Stomach smooth muscle (tissue), 2 donors: Measurements from ENCODE around the gene CTNNA3.

ENCODE experiments used
- H3K27ac ChIP-seq: one replicate; pipeline ENCODE4 v1.7.0; 2013; ENCODE audit warnings: mild to moderate bottlenecking, low read length, inconsistent platforms
- H3K27me3 ChIP-seq, 2 donors: one replicate each; pipeline ENCODE4 v1.7.0; 2013; ENCODE audit warnings: low read length in 2 of 2; ENCODE audit not compliant: insufficient read depth in 2 of 2, control insufficient read depth in 1 of 2
- H3K36me3 ChIP-seq, 2 donors: one replicate each; pipeline ENCODE4 v1.7.0; 2013; ENCODE audit warnings: low read length in 2 of 2; ENCODE audit not compliant: control insufficient read depth in 2 of 2, insufficient read depth in 2 of 2
- H3K4me1 ChIP-seq: one replicate; pipeline ENCODE4 v1.7.0; 2013; ENCODE audit warnings: low read length; ENCODE audit not compliant: control insufficient read depth, insufficient read depth
- H3K4me3 ChIP-seq, 2 donors: one replicate each; pipeline ENCODE4 v1.7.0; 2013; ENCODE audit warnings: low read length in 2 of 2
- H3K9ac ChIP-seq, 2 donors: one replicate each; pipeline ENCODE4 v1.7.0; 2013; ENCODE audit warnings: low read length in 2 of 2, mild to moderate bottlenecking in 1 of 2
- H3K9me3 ChIP-seq, 2 donors: one replicate each; pipeline ENCODE4 v1.7.0; 2013; ENCODE audit warnings: low read length in 2 of 2; ENCODE audit not compliant: control insufficient read depth in 2 of 2
- donor health status: healthy.
- donor health status: Pancreatic carcinoma.

Gene CTNNA3

DNA sequence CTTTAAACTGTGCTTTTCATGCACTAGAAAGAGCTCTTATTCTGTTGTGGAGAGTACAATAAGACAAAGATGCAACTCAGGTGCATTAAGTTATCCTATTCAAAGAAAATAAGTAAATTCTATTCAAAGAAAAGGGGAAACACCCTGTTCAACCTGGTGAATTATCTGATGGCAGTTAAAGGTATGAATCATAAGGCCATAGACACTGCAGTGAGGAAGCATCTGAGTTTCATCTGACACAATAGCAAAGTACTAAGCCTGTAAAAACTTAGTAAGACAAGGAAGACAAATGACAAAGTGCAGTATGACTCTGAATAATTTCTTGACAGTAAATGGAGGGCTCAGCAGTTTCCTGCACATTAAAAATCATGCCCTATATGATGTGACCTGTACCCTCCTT lies 861.2 kb downstream of the CTNNA3 start:
- Histone ChIP-seq H3K9me3 (no peaks in the 10 kb centered on the region), H3K4me3 (no peak overlapping the region), H3K9ac (no peak overlapping the region), H3K36me3 (no peaks in the 10 kb centered on the region), H3K27me3 (no peaks in the 10 kb centered on the region), H3K4me1 (no peaks in the 10 kb centered on the region), H3K27ac (no peak overlapping the region)

DNA sequence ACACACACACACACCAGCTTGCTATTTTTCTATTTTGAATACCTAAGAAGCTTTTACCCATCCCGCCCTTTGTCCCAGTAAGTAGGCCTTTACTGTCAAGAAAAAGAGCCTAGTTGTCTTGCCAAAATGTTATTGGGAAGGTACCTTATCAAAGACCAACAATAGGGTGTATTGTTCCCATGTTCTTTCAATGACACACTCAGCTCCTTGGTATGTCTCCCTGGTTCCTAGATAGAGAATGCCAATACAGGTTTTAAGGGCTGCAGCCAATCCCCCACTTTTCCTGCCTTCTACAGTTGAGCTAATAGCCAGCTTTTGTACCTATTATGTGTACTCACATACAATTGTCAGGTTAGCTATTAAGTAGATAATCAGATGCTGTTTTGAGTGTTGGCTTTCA lies 862.1 kb downstream of the CTNNA3 start:
- Histone ChIP-seq H3K9me3 (no peaks in the 10 kb centered on the region), H3K36me3 (no peaks in the 10 kb centered on the region), H3K27me3 (no peaks in the 10 kb centered on the region), H3K4me3 (no peak overlapping the region), H3K9ac (no peak overlapping the region), H3K27ac (no peak overlapping the region), H3K4me1 (no peaks in the 10 kb centered on the region)

DNA sequence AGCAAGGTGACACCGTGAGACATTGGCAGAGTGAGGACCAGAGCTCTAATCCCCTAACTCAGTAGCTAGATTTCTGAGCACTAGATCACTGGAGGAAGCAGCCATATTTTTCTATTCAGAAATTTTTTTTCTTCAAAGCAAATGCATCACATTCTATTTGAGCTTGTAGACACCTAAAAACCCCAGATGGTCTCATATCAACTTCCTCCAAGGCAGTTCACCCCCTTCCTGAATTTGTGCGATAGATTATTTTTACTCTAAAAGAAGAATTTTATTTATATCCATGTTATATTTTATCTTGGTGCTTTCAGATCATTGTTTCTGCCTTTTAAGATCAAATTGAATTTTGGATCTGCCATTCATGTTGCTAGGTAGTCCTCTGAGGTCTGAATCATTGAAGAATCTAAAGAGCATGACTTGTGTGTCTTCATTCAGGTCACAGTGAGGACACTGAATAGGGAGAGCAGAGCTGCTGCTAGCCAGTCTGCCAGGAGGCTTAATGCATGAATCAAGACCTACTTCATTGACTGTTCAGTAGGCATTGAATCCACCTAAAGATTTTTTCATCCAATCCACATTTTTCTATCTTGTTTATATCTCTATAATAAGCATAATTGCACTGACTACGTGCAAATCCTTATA lies 863.1 kb downstream of the CTNNA3 start:
- no peak overlapping the region for H3K27ac ChIP-seq
- H3K9ac ChIP-seq, result no peak overlapping the region
- no peaks in the 10 kb centered on the region for H3K36me3 ChIP-seq
- no peak overlapping the region for H3K4me3 ChIP-seq
- no peaks in the 10 kb centered on the region for H3K9me3 ChIP-seq
- H3K27me3 ChIP-seq, result no peaks in the 10 kb centered on the region
- no peaks in the 10 kb centered on the region for H3K4me1 ChIP-seq

DNA sequence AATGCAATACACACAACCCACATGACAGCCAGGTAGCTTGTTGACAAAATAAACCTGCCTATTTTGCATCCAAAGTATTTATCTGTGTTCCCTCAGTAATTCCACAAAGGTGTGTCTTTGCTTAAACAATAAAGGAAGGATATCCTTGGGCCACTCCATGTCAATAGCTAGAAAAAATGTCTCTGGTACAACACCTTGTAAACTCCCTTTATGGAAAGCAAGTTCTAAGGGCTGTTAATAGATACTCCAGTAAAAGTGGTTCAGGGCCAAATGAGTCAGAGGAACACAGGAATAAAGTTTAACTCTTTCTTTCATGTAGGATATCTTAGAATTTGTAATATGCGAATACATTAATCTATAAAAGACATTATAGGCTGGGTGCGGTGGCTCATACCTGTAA lies 867.0 kb downstream of the CTNNA3 start:
- Histone ChIP-seq H3K4me1 (no peaks in the 10 kb centered on the region), H3K27me3 (no peaks in the 10 kb centered on the region)

DNA sequence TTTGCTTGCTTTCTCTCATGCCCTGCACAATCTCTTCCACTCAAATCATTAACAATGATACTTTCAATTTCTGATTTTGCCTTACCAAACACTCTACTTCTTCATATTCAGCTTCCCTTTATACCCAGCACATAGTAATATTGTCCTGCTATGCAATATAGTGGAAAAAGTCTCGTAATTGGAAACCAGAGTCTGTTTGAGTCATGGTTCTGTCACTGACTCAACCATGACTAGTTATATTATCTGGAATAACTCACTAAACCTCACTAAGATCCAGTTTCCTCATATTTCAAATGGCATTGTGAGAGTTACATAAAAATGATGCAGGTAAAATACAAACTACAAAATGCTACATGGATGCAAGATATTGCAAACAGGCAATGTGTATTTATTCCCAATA lies 868.6 kb downstream of the CTNNA3 start:
- Histone ChIP-seq H3K9ac (no peak overlapping the region), H3K36me3 (no peaks in the 10 kb centered on the region), H3K27me3 (no peaks in the 10 kb centered on the region), H3K4me1 (no peaks in the 10 kb centered on the region), H3K9me3 (no peaks in the 10 kb centered on the region), H3K27ac (no peak overlapping the region), H3K4me3 (no peak overlapping the region)

More for the DNA sequence above, 867.0 kb downstream of the CTNNA3 start:
- H3K9me3 ChIP-seq, result no peaks in the 10 kb centered on the region
- H3K4me3 ChIP-seq, result no peak overlapping the region
- H3K9ac ChIP-seq, result no peak overlapping the region
- no peaks in the 10 kb centered on the region for H3K36me3 ChIP-seq
- no peak overlapping the region for H3K27ac ChIP-seq

DNA sequence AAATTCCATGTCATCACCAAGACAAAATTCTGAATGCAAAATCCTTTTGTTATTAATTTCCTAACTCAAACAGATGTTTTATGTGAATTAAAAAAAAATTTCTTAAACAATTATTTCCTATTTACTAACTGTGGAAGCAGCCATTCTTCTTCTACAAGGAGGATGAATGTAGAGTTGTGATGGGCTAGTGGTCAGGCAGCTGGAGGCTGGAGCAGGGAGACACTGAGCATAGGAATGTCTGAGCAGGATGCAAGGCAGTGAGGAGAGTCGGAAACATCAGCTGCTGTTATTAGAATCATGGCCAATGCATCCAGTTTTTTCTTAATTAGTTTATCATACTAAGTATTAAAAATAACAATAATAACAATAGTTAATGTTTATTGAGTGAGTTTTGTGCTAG lies 872.7 kb downstream of the CTNNA3 start:
- Histone ChIP-seq H3K27ac (no peak overlapping the region), H3K9ac (no peak overlapping the region), H3K36me3 (no peaks in the 10 kb centered on the region), H3K4me3 (no peak overlapping the region), H3K27me3 (no peaks in the 10 kb centered on the region), H3K9me3 (no peaks in the 10 kb centered on the region), H3K4me1 (no peaks in the 10 kb centered on the region)

DNA sequence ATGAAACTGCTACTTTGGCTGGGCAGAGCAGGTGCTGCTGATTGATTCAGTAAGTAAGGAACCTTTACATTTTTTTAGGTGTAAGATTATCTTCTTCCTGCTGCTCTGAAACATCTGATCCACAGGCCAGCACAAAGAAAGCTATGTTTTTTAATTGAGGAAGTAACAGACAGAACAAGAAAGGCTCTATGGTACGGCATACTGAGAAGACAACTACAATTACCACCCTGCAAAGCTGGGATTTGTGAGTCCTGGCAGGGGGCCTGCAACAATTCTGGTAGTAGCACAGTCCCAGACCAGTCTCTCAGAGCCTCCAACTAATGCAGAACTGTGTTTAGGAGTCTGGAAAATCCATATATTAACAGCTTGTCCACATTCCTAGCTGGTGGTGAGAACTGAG lies 873.2 kb downstream of the CTNNA3 start:
- Histone ChIP-seq H3K4me3 (no peak overlapping the region), H3K4me1 (no peaks in the 10 kb centered on the region), H3K9me3 (no peaks in the 10 kb centered on the region), H3K9ac (no peak overlapping the region), H3K27me3 (no peaks in the 10 kb centered on the region), H3K27ac (no peak overlapping the region), H3K36me3 (no peaks in the 10 kb centered on the region)

DNA sequence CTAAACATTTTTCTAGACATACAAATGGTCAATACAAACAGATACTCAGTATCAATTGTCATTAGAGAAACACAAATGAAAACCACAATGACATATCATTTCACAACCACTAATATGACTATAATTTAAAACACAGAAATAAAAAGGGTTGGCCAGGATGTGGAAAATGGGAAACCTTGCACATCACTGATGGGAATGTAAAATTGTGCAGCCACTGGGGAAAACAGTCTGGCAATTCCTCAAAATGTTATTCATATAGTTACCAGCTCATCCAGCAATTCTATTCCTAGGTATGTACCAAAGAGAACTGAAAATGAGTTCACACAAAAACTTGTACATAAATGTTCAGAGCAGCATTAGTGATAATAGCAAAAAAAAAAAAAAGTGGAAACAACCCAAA lies 876.3 kb downstream of the CTNNA3 start:
- no peaks in the 10 kb centered on the region for H3K9me3 ChIP-seq
- H3K27ac ChIP-seq, result no peak overlapping the region
- H3K4me3 ChIP-seq, result no peak overlapping the region
- H3K36me3 ChIP-seq, result no peaks in the 10 kb centered on the region
- H3K27me3 ChIP-seq, result no peaks in the 10 kb centered on the region
- no peaks in the 10 kb centered on the region for H3K4me1 ChIP-seq
- H3K9ac ChIP-seq, result no peak overlapping the region

DNA sequence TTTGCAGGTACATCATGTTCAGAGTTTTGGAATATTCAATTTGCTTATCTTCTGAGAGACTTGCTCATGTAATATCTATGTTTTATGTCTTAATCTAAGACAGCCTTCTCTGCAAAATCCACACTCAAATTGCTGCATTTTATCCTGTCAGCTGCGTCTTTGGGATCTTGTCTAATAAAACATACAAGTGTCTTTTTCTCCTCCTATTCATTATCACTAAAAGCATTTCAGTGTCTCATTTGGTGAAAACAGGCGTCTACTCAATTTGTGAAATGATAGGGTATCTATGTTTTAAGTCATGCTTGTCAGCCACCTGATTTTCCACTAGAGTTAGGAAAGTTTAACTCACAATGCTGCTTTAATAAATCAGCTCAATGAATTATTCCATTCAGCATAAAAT lies 882.9 kb downstream of the CTNNA3 start:
- no peaks in the 10 kb centered on the region for H3K27me3 ChIP-seq
- H3K9ac ChIP-seq, result no peak overlapping the region
- H3K27ac ChIP-seq, result no peak overlapping the region
- no peaks in the 10 kb centered on the region for H3K4me1 ChIP-seq
- H3K36me3 ChIP-seq, result no peaks in the 10 kb centered on the region
- no peak overlapping the region for H3K4me3 ChIP-seq
- no peaks in the 10 kb centered on the region for H3K9me3 ChIP-seq

DNA sequence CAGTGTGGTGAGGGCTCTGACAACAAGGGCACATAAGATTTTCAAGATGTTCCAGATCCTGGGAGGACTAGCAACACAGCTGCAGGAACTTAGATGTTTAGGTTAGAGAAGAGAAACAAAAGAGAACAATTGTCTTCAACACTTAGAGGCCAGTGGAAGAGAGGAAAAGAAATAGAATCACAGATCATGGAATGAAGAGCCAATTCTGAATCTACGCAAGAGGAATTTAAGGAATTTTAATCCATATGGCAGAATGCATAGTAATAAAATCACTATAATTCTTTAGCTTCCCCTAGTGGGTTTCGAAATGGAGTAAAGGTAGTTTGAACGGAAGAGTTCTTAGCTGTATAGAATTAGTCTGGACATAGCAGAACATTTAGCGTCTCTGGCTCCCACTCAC lies 884.8 kb downstream of the CTNNA3 start:
- Histone ChIP-seq H3K9ac (no peak overlapping the region), H3K27me3 (no peaks in the 10 kb centered on the region), H3K4me1 (no peaks in the 10 kb centered on the region), H3K4me3 (no peak overlapping the region), H3K36me3 (no peaks in the 10 kb centered on the region), H3K9me3 (no peaks in the 10 kb centered on the region), H3K27ac (no peak overlapping the region)

DNA sequence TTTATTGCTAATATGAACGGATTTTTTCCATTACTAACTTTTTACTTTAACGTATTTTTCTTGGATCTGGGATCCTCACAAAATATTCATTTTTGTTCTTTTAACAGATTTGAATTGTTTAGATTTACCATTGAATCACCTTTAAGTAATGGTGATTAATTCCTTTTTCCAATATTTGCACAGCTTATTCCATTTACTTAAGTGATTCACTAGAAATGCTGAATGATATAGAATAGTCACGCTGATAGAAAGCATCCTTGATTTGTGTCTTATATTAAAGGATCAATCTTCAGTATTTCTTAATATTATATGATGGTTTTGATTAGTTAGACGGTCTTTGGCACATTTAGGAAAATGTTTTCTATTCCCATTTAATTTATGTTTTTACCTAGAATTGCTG lies 886.6 kb downstream of the CTNNA3 start:
- Histone ChIP-seq H3K27me3 (no peaks in the 10 kb centered on the region), H3K9me3 (no peaks in the 10 kb centered on the region), H3K4me1 (no peaks in the 10 kb centered on the region), H3K9ac (no peak overlapping the region), H3K36me3 (no peaks in the 10 kb centered on the region), H3K27ac (no peak overlapping the region), H3K4me3 (no peak overlapping the region)
